A549 (cell line): ENCODE measurements around the gene PTOV1. TPM values are rescaled to one million over a fixed set of nuclear protein-coding genes. Genes with fewer than 3 reads are reported as not detected.

Experiments used
- ATAC-seq, 2 experiments: fragments of 200-7000 bp in 1 of 2; fragments of >200 bp in 1 of 2; cut with Nextera tagmentation in 1 of 2; cut with Tn5 transposase in 1 of 2; 3 replicates each; pipeline versions ENCODE4 v1.8.0 to v1.9.1; 2018 to 2020; ENCODE audit warnings: mild to moderate bottlenecking in 1 of 2, moderate library complexity in 1 of 2
- CTCF ChIA-PET: fragments of 300-600 bp; sonication (Branson Sonifier 250); formaldehyde crosslinking; extraction: SDS; loops from one replicate; lab custom pipeline; 2021; ENCODE audit warnings: antibody characterized with exemption, inconsistent platforms; lab: Yijun Ruan, JAX
- POLR2A ChIA-PET: fragments of 350-600 bp; formaldehyde crosslinking; extraction: SDS; loops from one replicate; lab custom pipeline; 2021; ENCODE audit warnings: antibody characterized with exemption, inconsistent platforms; lab: Yijun Ruan, JAX
- DNase-seq, 2 experiments: peaks; one replicate each; pipeline versions ENCODE4 v3.0.0 to v3.0.0-alpha.2; 2011 to 2016; ENCODE audit warnings: low read depth in 1 of 2, low spot score in 1 of 2
- FAIRE-seq: peaks from 2 replicates; lab custom pipeline; 2011; peaks lifted over from hg19 to GRCh38; lab: Jason Lieb, UNC
- H3K27ac ChIP-seq, 2 experiments: fragments of >200 bp; sonication (Bioruptor Twin); formaldehyde crosslinking; 3 replicates each; pipeline ENCODE4 v1.5.1; 2016 to 2017
- H3K4me1 ChIP-seq: fragments of >200 bp; sonication (Bioruptor Twin); formaldehyde crosslinking; 3 replicates; pipeline ENCODE4 v1.6.1; 2016
- H3K4me2 ChIP-seq: fragments of >200 bp; sonication (Bioruptor Twin); formaldehyde crosslinking; 3 replicates; pipeline ENCODE4 v1.6.1; 2016
- H3K4me3 ChIP-seq: fragments of >200 bp; sonication (Bioruptor Twin); formaldehyde crosslinking; 3 replicates; pipeline ENCODE4 v1.5.1; 2016
- H3K9me3 ChIP-seq: fragments of >200 bp; sonication (Bioruptor Twin); formaldehyde crosslinking; 3 replicates; pipeline ENCODE4 v1.6.1; 2016
- ATOH8 ChIP-seq: fragments of 250-450 bp; sonication (Bioruptor Pico); IDR thresholded peaks from 2 replicates; pipeline ENCODE4 v1.5.0; 2020; ENCODE audit warnings: low read depth, mild to moderate bottlenecking, moderate library complexity
- BCL3 ChIP-seq: fragments of >200 bp; sonication (Bioruptor Twin); formaldehyde crosslinking; IDR thresholded peaks from 3 replicates; pipeline ENCODE4 v1.6.1; 2016
- CHD4 ChIP-seq: fragments of 200-600 bp; sonication (generic); IDR thresholded peaks from 2 replicates; pipeline ENCODE4 v1.6.1; 2016; ENCODE audit warnings: antibody characterized with exemption, mild to moderate bottlenecking, borderline replicate concordance
- EHF ChIP-seq: fragments of 250-450 bp; sonication (Bioruptor Pico); IDR thresholded peaks from 2 replicates; pipeline ENCODE4 v1.5.0; 2020; ENCODE audit warnings: mild to moderate bottlenecking
- FOSB ChIP-seq: fragments of 250-450 bp; sonication (Bioruptor Pico); IDR thresholded peaks from 2 replicates; pipeline ENCODE4 v1.5.0; 2020; ENCODE audit warnings: mild to moderate bottlenecking, moderate library complexity
- GATA3 ChIP-seq: IDR thresholded peaks from 2 replicates; pipeline ENCODE4 v1.6.1; 2012; ENCODE audit warnings: borderline replicate concordance
- MAZ ChIP-seq: fragments of 150-350 bp; IDR thresholded peaks from 2 replicates; pipeline ENCODE4 v1.6.1; 2014; ENCODE audit warnings: antibody characterized with exemption, low read depth, low read length, borderline replicate concordance
- MYC ChIP-seq: IDR thresholded peaks from 2 replicates; pipeline ENCODE4 v1.6.1; 2012; ENCODE audit warnings: mild to moderate bottlenecking, inconsistent platforms, low read length, improper control_type of control experiment, borderline replicate concordance
- NFE2L2 ChIP-seq: fragments of 150-350 bp; conservative IDR thresholded peaks from 2 replicates; pipeline ENCODE4 v1.6.1; 2014; ENCODE audit warnings: low read length
- NPAS2 ChIP-seq: fragments of 250-450 bp; sonication (Bioruptor Pico); IDR thresholded peaks from 2 replicates; pipeline ENCODE4 v1.8.0; 2022; ENCODE audit warnings: mild to moderate bottlenecking, moderate library complexity, borderline replicate concordance
- PHF8 ChIP-seq: fragments of 200-600 bp; sonication (generic); IDR thresholded peaks from 2 replicates; pipeline ENCODE4 v1.6.1; 2016; ENCODE audit warnings: low read depth, mild to moderate bottlenecking, antibody characterized with exemption, moderate library complexity, borderline replicate concordance
- RCOR1 ChIP-seq: fragments of 150-350 bp; IDR thresholded peaks from 2 replicates; pipeline ENCODE4 v1.6.1; 2014; ENCODE audit warnings: antibody characterized with exemption, low read length, low read depth
- RFX5 ChIP-seq: fragments of 450-650 bp; IDR thresholded peaks from 2 replicates; pipeline ENCODE4 v1.7.1; 2014; ENCODE audit warnings: antibody characterized with exemption, mild to moderate bottlenecking, moderate library complexity
- RNF2 ChIP-seq: fragments of 200-600 bp; sonication (generic); IDR thresholded peaks from 2 replicates; pipeline ENCODE4 v1.6.1; 2016; ENCODE audit warnings: low read depth, mild to moderate bottlenecking, antibody characterized with exemption, moderate library complexity, borderline replicate concordance
- SMC3 ChIP-seq: fragments of >200 bp; sonication (Bioruptor Twin); formaldehyde crosslinking; IDR thresholded peaks from 3 replicates; pipeline ENCODE4 v1.6.1; 2018; ENCODE audit warnings: inconsistent platforms
- SREBF2 ChIP-seq: fragments of 450-650 bp; IDR thresholded peaks from 2 replicates; pipeline ENCODE4 v1.6.1; 2014; ENCODE audit warnings: mild to moderate bottlenecking, moderate library complexity
- TFCP2L1 ChIP-seq: fragments of 250-450 bp; sonication (Bioruptor Pico); IDR thresholded peaks from 2 replicates; pipeline ENCODE4 v1.5.0; 2021; ENCODE audit warnings: mild to moderate bottlenecking
- TP53 ChIP-seq: fragments of 250-450 bp; sonication (Bioruptor Pico); IDR thresholded peaks from 2 replicates; pipeline ENCODE4 v1.5.0; 2021; ENCODE audit warnings: mild to moderate bottlenecking, moderate library complexity
- USF2 ChIP-seq: fragments of 450-650 bp; IDR thresholded peaks from 2 replicates; pipeline ENCODE4 v1.6.1; 2014; ENCODE audit warnings: antibody characterized with exemption
- WGBS: methylation state at CpG from one replicate; pipeline ENCODE4 v1.1.6; 2017; ENCODE audit errors: missing lambda C conversion rate; 5-methylcytosine and 5-hydroxymethylcytosine counted together
- polyA plus RNA-seq, 4 experiments: library from polyadenylated mRNA; depleted of rRNA in 3 of 4; stranded (reverse); fragments of >200 nt; fragmentation: RNase III in 1 of 4; extraction: RNeasy Plus Mini Kit Qiagen cat#74134 plus additional on column Dnase treatment in 1 of 4; gene quantifications; 2 replicates in 3 of 4; 3 replicates in 1 of 4; pipeline ENCODE4 v1.2.3, GENCODE V29; 2011 to 2017
- TF ChIP-seq, protein P1 (sequence below): fragments of 200-600 bp; sonication (generic); IDR thresholded peaks from 2 replicates; pipeline ENCODE4 v1.6.1; 2016; ENCODE audit warnings: antibody characterized with exemption, mild to moderate bottlenecking, moderate library complexity
- TF ChIP-seq, protein P2 (sequence below): IDR thresholded peaks from 2 replicates; pipeline ENCODE4 v1.6.1; 2012

PTOV1 gene
- polyA plus RNA-seq, 2 of the 4 experiments (the other 2 are of a cell fraction) = 27.7 to 147 TPM

GRCh38 chr19:49845414-49845813 is 5.5 kb upstream of the PTOV1 start:
- POLR2A ChIA-PET = no interaction called here
- H3K4me2 ChIP-seq = no peak overlapping the region
- DNase-seq (no peak), FAIRE-seq (no peak), ATAC-seq (no peak)
- H3K9me3 ChIP-seq = no peaks in the 10 kb centered on the region
- CTCF ChIA-PET = interaction anchor here (0.8 to 3.2 kb wide), 5 partner anchors 9 to 164 kb away, joined by 3 to 7 read pairs (median 4); no protein-coding TSS in a partner anchor
- 73% methylated on average over 3 of the region's 3 CpGs for WGBS
- no peak for TF ChIP-seq FOSB (CRISPR knock-in tag)
- no peak for TF ChIP-seq RNF2
- TF ChIP-seq RFX5 = no peak
- TF ChIP-seq PHF8 = no peak
- no peak for TF ChIP-seq RCOR1
- TF ChIP-seq NFE2L2 = no peak
- no peak for TF ChIP-seq TP53 (CRISPR knock-in tag)
- TF ChIP-seq ATOH8 = no peak
- TF ChIP-seq, protein P1, sequence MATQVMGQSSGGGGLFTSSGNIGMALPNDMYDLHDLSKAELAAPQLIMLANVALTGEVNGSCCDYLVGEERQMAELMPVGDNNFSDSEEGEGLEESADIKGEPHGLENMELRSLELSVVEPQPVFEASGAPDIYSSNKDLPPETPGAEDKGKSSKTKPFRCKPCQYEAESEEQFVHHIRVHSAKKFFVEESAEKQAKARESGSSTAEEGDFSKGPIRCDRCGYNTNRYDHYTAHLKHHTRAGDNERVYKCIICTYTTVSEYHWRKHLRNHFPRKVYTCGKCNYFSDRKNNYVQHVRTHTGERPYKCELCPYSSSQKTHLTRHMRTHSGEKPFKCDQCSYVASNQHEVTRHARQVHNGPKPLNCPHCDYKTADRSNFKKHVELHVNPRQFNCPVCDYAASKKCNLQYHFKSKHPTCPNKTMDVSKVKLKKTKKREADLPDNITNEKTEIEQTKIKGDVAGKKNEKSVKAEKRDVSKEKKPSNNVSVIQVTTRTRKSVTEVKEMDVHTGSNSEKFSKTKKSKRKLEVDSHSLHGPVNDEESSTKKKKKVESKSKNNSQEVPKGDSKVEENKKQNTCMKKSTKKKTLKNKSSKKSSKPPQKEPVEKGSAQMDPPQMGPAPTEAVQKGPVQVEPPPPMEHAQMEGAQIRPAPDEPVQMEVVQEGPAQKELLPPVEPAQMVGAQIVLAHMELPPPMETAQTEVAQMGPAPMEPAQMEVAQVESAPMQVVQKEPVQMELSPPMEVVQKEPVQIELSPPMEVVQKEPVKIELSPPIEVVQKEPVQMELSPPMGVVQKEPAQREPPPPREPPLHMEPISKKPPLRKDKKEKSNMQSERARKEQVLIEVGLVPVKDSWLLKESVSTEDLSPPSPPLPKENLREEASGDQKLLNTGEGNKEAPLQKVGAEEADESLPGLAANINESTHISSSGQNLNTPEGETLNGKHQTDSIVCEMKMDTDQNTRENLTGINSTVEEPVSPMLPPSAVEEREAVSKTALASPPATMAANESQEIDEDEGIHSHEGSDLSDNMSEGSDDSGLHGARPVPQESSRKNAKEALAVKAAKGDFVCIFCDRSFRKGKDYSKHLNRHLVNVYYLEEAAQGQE = no peak
- TF ChIP-seq, protein P2, sequence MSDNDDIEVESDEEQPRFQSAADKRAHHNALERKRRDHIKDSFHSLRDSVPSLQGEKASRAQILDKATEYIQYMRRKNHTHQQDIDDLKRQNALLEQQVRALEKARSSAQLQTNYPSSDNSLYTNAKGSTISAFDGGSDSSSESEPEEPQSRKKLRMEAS = no peak
- TF ChIP-seq NPAS2 (CRISPR knock-in tag) = no peak
- TF ChIP-seq SMC3 = no peak
- no peak for TF ChIP-seq EHF (CRISPR knock-in tag)
- no peak for TF ChIP-seq USF2
- no peak for TF ChIP-seq BCL3
- no peak overlapping the region for H3K4me3 ChIP-seq
- H3K27ac ChIP-seq = no peak overlapping the region
- H3K4me1 ChIP-seq = peaks cover 4% of the 10 kb centered on the region; the same call in 1 of the 3 replicates

GRCh38 chr19:49846408-49846807 is 4.6 kb upstream of the PTOV1 start:
- DNase-seq (no peak), FAIRE-seq (no peak), ATAC-seq (no peak)
- ChIA-PET POLR2A (no interaction called here), CTCF (interaction anchor here (1.1 to 1.7 kb wide), 4 partner anchors 9 to 161 kb away, joined by 3 to 4 read pairs (median 4); no protein-coding TSS in a partner anchor)
- TF ChIP-seq TFCP2L1 (CRISPR knock-in tag) (no peak), MYC (no peak), CHD4 (no peak), RCOR1 (no peak), GATA3 (no peak), SREBF2 (no peak), BCL3 (no peak), MAZ (no peak)
- H3K4me3 ChIP-seq = no peak overlapping the region
- H3K4me1 ChIP-seq = peaks cover 4% of the 10 kb centered on the region; the same call in 1 of the 3 replicates
- H3K4me2 ChIP-seq = no peak overlapping the region
- no peak overlapping the region for H3K27ac ChIP-seq
- no peaks in the 10 kb centered on the region for H3K9me3 ChIP-seq
- 66% methylated on average over 5 of the region's 5 CpGs for WGBS
